CD4-positive, alpha-beta T cell (primary cell): Measurements from ENCODE around the gene PRKN. TPM values are rescaled to one million over a fixed set of nuclear protein-coding genes. Genes with fewer than 3 reads are reported as not detected.

Source experiments
- ATAC-seq: fragments of 200-7000 bp; cut with Tn5 transposase; one replicate; pipeline ENCODE4 v1.10.0; 2022; ENCODE audit warnings: mild to moderate bottlenecking; ENCODE audit not compliant: poor library complexity
- CTCF ChIA-PET: fragments of 350-600 bp; sonication (Branson Sonifier 250); formaldehyde crosslinking; loops from one replicate; lab custom pipeline; 2021; ENCODE audit warnings: antibody characterized with exemption, inconsistent platforms; lab: Charles Lee
- POLR2A ChIA-PET: fragments of 350-600 bp; sonication (Branson Sonifier 250); formaldehyde crosslinking; loops from one replicate; lab custom pipeline; 2021; ENCODE audit warnings: antibody characterized with exemption, inconsistent platforms; lab: Charles Lee
- DNase-seq, 14 experiments: peaks; one replicate each; pipeline ENCODE4 v3.0.0-alpha.2; 2013 to 2020; ENCODE audit warnings: mixed read lengths in 2 of 14
- H3K27ac ChIP-seq, 2 donors: one replicate each; pipeline versions ENCODE4 v1.5.1 to v1.7.0; 2013; ENCODE audit warnings: low read length in 2 of 2, low read depth in 1 of 2, mild to moderate bottlenecking in 1 of 2
- H3K27me3 ChIP-seq, 2 experiments: 1 replicate in 1 of 2; 2 replicates in 1 of 2; pipeline versions ENCODE4 v1.6.1 to v1.7.0; 2013; ENCODE audit warnings: low read length in 2 of 2, control low read depth in 1 of 2, mild to moderate bottlenecking in 1 of 2, moderate library complexity in 1 of 2; ENCODE audit not compliant: insufficient read depth in 2 of 2, control insufficient read depth in 1 of 2
- H3K36me3 ChIP-seq: one replicate; pipeline ENCODE4 v1.6.1; 2013; ENCODE audit warnings: low read length, control low read depth; ENCODE audit not compliant: insufficient read depth
- H3K4me1 ChIP-seq: one replicate; pipeline ENCODE4 v1.6.1; 2013; ENCODE audit warnings: low read length, control low read depth; ENCODE audit not compliant: insufficient read depth
- H3K4me3 ChIP-seq: one replicate; pipeline ENCODE4 v1.5.1; 2013; ENCODE audit warnings: mild to moderate bottlenecking, low read length, moderate library complexity
- H3K9me3 ChIP-seq, 2 experiments: 1 replicate in 1 of 2; 2 replicates in 1 of 2; pipeline versions ENCODE4 v1.6.1 to v1.7.0; 2013; ENCODE audit warnings: low read length in 2 of 2, mild to moderate bottlenecking in 2 of 2, control low read depth in 1 of 2, moderate library complexity in 1 of 2; ENCODE audit not compliant: control insufficient read depth in 1 of 2, insufficient read depth in 1 of 2
- H3K27ac Mint-ChIP-seq: one replicate; pipeline ENCODE4 v1.8.0; 2020; ENCODE audit warnings: mixed read lengths
- H3K27me3 Mint-ChIP-seq: one replicate; pipeline ENCODE4 v1.8.0; 2021; ENCODE audit warnings: mixed read lengths
- H3K36me3 Mint-ChIP-seq: one replicate; pipeline ENCODE4 v1.8.0; 2021; ENCODE audit warnings: low read depth, mixed read lengths
- H3K4me1 Mint-ChIP-seq: one replicate; pipeline ENCODE4 v1.8.0; 2021; ENCODE audit warnings: low read depth, mixed read lengths
- H3K4me3 Mint-ChIP-seq: one replicate; pipeline ENCODE4 v1.8.0; 2020; ENCODE audit warnings: mild to moderate bottlenecking, mixed read lengths
- H3K9me3 Mint-ChIP-seq: one replicate; pipeline ENCODE4 v1.8.0; 2020; ENCODE audit warnings: mixed read lengths
- CTCF ChIP-seq: fragments of 200-600 bp; IDR thresholded peaks from one replicate; pipeline ENCODE4 v1.8.0; 2022; ENCODE audit warnings: antibody characterized with exemption, mild to moderate bottlenecking
- intact Hi-C, 2 experiments: fragments of 100-400 bp; cut with DNase I in 1 of 2; cut with micrococcal nuclease in 1 of 2; formaldehyde crosslinking; loops; one replicate each; pipeline versions ENCODE4 v1.15.1 to v1.9.0; 2023 to 2025; cut with DNase I, micrococcal nuclease
- total RNA-seq, 174 experiments: library from RNA in 2 of 174; stranded (reverse) in 2 of 174; gene quantifications; one replicate each; pipeline ENCODE4 v1.2.3 and lab custom pipeline; 2021 to 2026

Gene PRKN
- total RNA-seq, 2 experiments from 2014 or later, result 5.2 to 5.4 TPM

- no peaks in the 10 kb centered on the region for H3K27me3 ChIP-seq
- POLR2A ChIA-PET, result no interaction called here
- CTCF ChIA-PET, result no interaction called here
- H3K27ac Mint-ChIP-seq, result no peak overlapping the region
- ATAC-seq (no peak), DNase-seq (no peak)
- H3K4me3 ChIP-seq, result no peak overlapping the region
- no peaks in the 10 kb centered on the region for H3K4me1 Mint-ChIP-seq
- H3K4me1 ChIP-seq, result no peaks in the 10 kb centered on the region
- no peak overlapping the region for H3K4me3 Mint-ChIP-seq
- H3K27ac ChIP-seq, result no peak overlapping the region
- no peaks in the 10 kb centered on the region for H3K36me3 ChIP-seq
- H3K27me3 Mint-ChIP-seq, result no peaks in the 10 kb centered on the region
- H3K9me3 ChIP-seq, result peaks cover 0 to 9% of the 10 kb centered on the region in 2 experiments
- H3K9me3 Mint-ChIP-seq, result peaks cover 5% of the 10 kb centered on the region
- no peaks in the 10 kb centered on the region for H3K36me3 Mint-ChIP-seq
- intact Hi-C loops, result no loop called here
- no peak for TF ChIP-seq CTCF
These were observed 497.3 kb downstream of the PRKN start for GRCh38 chr6:162230147-162230752.

- no peaks in the 10 kb centered on the region for H3K27me3 ChIP-seq
- H3K27ac ChIP-seq, result no peak overlapping the region
- peaks cover 0 to 9% of the 10 kb centered on the region in 2 experiments for H3K9me3 ChIP-seq
- intact Hi-C loops, result no loop called here
- Mint-ChIP-seq H3K27ac (no peak overlapping the region), H3K9me3 (peaks cover 8% of the 10 kb centered on the region), H3K36me3 (peaks cover 4% of the 10 kb centered on the region), H3K27me3 (no peaks in the 10 kb centered on the region), H3K4me1 (no peaks in the 10 kb centered on the region), H3K4me3 (no peak overlapping the region)
- no peaks in the 10 kb centered on the region for H3K4me1 ChIP-seq
- no peak for DNase-seq
- no peak for ATAC-seq
- ChIA-PET CTCF (no interaction called here), POLR2A (no interaction called here)
- no peak for TF ChIP-seq CTCF
- H3K4me3 ChIP-seq, result no peak overlapping the region
- H3K36me3 ChIP-seq, result no peaks in the 10 kb centered on the region
These were observed 498.5 kb downstream of the PRKN start for GRCh38 chr6:162229093-162229492.

- no peak overlapping the region for H3K4me3 Mint-ChIP-seq
- H3K4me1 ChIP-seq, result no peaks in the 10 kb centered on the region
- ATAC-seq (no peak), DNase-seq (no peak)
- H3K27me3 ChIP-seq, result no peaks in the 10 kb centered on the region
- H3K36me3 ChIP-seq, result no peaks in the 10 kb centered on the region
- no peak overlapping the region for H3K27ac ChIP-seq
- ChIA-PET POLR2A (no interaction called here), CTCF (no interaction called here)
- H3K9me3 ChIP-seq, result peaks cover 0 to 9% of the 10 kb centered on the region in 2 experiments
- no peaks in the 10 kb centered on the region for H3K4me1 Mint-ChIP-seq
- no peak overlapping the region for H3K27ac Mint-ChIP-seq
- no peak for TF ChIP-seq CTCF
- peaks cover 8% of the 10 kb centered on the region for H3K9me3 Mint-ChIP-seq
- H3K27me3 Mint-ChIP-seq, result no peaks in the 10 kb centered on the region
- H3K4me3 ChIP-seq, result no peak overlapping the region
- intact Hi-C loops, result no loop called here
- peaks cover 5% of the 10 kb centered on the region for H3K36me3 Mint-ChIP-seq
These were observed 500.8 kb downstream of the PRKN start for GRCh38 chr6:162226803-162227202.
